DMS 273 (cell line): Measurements from ENCODE around the gene SLC15A2.
A peak's percentile ranks its signal among the peaks of the same experiment; 100 is the strongest.
"Not testable (repeated sequence)": the region's sequence is repeated elsewhere in the genome, so short reads cannot be mapped to it uniquely, and the experiment has no call there.

Source experiments
- DNase-seq: peaks from one replicate; lab custom pipeline; 2025; ENCODE audit not compliant: unreplicated experiment; lab: John Stamatoyannopoulos, UW

The SLC15A2 gene

GRCh38 chr3:121918779-121919483 lies 24.7 kb downstream of the SLC15A2 start:
- no peak for DNase-seq

DNA sequence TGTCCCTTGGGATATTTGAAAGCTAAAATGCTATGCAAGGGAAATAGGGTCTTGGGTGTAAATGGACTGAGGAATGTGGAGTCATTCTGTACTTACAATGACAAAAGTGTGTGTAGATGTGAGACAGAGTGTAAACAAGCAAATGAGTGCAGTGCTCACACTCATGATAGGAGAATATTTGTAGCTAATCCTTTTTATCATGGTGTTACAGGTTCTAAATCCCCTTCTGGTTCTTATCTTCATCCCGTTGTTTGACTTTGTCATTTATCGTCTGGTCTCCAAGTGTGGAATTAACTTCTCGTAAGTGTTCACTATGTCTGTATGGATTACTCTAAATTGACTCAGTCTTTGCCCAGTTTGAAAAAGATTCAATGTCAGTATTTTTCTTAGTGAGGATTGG lies 30.5 kb downstream of the SLC15A2 start:
- no peak for DNase-seq

- DNase-seq = no peak
Observed at GRCh38 chr3:121926380-121926779, 32.2 kb downstream of the SLC15A2 start.

GRCh38 chr3:121938141-121938855 lies 44.1 kb downstream of the SLC15A2 start:
- DNase-seq = not testable (repeated sequence)

DNA sequence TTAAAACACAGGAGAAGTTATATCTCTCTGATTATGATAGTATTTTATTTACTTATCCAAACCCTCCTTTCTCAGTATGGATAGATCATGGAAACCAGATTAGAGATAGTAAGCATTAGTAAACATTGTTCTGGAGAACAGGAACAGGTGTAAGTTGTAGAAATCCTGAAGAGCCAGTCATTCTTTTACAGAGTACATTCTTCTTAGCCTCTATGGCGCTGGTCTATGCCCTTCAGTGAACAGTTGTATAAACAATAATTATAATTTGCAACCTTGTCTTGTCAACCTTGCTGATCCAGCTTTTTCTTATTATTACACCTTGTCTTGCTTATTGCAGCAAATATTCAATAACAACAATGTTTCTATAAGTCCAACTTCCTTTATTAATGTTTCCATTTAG lies 47.4 kb downstream of the SLC15A2 start:
- DNase-seq = no peak

GRCh38 chr3:121942116-121942786 lies 48.0 kb downstream of the SLC15A2 start:
- DNase-seq = no peak

GRCh38 chr3:121943431-121943830 lies 49.2 kb downstream of the SLC15A2 start:
- DNase-seq = no peak

DNA sequence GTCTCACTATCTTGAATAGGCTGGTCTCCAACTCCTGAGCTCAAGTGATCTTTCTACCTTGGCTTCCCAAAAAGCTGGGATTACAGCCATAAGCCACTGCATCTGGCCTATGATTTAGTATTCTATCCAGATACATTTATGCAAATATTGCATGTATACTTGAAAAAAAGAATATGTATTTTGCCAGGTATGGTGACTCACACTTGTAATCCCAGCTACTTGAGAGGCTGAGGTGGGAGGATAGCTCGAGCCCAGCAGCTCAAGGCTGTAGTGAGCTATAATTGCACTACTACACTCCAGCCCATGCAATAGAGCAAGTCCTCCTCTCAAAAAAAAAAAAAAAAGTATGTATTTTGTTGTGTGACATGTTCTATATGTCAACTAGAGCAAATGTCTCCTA lies 54.4 kb downstream of the SLC15A2 start:
- no peak for DNase-seq

DNA sequence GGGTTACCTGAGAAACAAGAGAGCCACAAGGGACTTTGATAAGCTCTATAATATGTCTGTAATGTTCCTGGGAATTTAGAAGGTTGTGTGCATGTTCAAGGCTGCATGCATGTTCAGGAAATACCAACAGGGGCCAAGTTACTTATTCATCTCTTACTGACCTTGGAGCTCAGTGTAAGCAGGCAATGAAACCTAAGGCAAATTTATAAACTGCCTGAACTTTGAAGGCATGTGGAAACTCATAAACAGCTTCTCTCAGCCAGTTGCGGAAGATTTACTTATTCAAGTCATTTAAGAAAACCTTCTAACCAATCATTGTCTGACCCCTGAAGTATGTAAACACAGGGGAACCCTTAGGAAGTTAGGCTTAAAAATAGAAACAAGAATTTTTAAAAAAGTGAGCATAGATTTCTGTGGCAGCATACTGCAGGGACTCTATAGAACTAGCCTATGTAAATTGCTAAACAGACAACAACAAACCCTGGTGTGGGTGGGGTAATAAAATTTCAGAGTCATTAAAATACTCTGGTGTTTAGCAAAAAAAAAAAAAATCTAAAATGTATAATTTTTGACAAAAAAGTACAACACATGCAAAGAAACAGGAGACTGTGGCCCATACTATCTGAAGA lies 57.2 kb downstream of the SLC15A2 start:
- DNase-seq = no peak

DNA sequence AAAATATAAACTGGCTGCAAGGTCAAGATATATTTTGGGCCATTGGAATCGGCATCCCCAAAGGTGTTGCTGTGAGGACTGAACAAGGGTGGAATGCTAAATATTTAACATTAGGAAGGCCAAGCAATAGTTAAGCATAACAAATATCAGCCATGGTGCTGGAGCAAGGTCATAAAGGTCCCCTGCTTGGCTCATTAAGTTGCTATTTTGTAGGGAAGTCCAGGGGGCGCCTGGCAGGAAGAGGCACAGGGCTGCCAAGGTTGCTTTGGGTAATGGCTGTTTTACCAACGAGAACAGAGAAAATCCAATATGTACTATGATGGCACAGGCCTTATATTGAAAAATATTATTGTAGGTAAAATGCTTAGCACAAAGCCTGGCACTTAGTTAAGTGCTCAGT lies 62.2 kb downstream of the SLC15A2 start:
- no peak for DNase-seq

- DNase-seq = no peak
Observed at GRCh38 chr3:121957674-121958415, 63.6 kb downstream of the SLC15A2 start.

DNA sequence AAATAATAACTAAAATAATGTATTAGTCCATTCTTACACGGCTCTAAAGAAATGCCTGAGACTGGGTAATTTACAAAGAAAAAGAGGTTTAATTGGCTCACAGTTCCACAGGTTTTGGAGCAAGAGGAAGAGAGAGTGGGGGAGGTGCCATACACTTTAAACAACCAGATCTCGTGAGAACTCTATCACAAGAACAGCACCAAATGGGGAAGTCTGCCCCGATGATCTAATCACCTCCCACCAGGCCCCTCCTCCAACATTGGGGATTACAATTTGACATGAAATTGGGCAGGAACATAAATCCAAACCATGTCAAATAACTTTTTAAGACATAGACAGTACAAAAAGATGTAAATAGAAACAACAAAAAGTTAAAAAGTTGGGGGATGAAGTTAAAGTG lies 64.6 kb downstream of the SLC15A2 start:
- DNase-seq = no peak

DNA sequence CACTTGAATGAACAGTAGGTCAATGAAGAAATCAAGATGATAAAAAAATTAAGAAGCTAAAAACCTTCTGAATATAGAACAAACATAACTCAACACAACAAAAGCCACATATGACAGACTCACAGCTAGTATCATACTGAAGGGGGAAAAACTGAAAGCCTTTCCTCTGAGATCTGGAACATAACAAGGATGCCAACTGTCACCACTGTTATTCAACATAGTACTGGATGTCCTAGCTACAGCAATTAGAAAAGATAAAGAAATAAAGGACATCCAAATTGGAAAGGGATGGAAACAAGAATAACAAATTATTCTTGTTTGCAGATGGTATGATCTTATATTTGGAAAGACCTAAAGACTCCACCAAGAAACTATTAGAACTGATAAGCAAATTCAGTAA lies 67.1 kb downstream of the SLC15A2 start:
- no peak for DNase-seq

DNA sequence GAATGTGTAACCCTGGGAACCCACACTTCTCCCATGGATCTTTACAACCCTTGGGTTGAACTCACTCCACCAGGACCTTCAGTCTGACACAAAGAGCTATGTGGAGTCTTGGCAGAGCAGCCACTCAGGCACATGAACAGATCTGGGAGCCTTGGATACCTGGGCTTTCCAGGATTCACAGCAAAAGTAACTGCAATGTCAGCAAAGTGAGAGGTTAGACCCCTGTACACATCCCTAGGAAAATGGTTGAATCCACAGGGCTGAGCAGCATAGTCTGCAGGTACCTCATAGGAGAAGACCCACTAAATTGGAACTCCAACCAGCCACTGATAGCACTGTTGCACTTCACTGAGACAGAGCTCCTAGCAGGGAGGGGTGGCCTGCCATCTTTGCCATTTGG lies 68.2 kb downstream of the SLC15A2 start:
- no peak for DNase-seq

- DNase-seq = peak; percentile 55
Observed at GRCh38 chr3:121963608-121964007, 69.4 kb downstream of the SLC15A2 start.

DNA sequence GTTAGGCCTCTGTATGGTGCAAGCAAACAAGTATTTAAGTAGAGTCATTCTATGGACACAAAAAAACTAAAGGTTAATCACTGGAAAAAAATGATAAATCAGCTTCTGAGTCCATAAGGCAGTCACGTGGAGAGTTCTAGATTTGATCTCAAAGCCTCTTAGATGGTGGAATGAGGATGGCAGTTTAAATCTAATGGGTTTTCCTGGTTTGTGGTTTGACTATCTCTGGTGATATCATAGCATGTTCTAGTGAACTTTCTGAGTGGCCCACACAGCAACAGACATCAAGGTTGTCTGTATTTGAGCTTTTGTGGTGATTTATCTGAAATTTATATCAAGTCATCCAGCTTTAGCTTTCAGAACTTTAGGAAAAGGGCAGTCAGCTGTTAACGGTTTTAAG lies 75.4 kb downstream of the SLC15A2 start:
- no peak for DNase-seq

GRCh38 chr3:121970047-121970446 lies 75.8 kb downstream of the SLC15A2 start:
- no peak for DNase-seq

- no peak for DNase-seq
Observed at GRCh38 chr3:121974601-121975111, 80.5 kb downstream of the SLC15A2 start.

DNA sequence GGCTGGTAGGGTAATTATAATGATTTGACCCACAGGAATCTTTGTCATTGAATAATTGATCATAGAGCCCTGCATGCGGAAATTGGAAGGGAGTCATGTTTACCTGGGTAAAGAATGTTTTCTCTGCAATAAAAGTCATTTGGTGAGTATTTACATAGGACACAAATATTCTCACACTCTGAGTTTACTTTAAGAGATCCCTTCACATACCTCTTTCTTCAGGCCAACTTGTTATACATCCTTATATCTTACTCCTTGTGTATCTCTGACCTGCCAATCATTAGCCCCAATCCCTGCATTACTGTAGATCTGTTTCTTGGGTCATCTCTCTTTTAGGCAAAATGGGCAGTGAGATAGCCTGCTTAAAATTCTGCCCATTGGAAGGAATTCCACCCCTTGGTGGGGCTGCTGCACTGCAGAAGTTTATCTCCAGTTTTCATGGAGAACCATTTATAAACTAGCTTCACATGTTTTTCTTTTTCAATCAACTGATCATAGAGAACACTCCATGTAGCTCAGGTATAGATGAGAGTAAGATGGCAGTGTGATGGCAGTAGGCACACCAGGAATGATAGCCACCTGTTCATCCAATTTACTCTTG lies 81.6 kb downstream of the SLC15A2 start:
- no peak for DNase-seq

GRCh38 chr3:121976727-121977126 lies 82.5 kb downstream of the SLC15A2 start:
- DNase-seq = no peak
